HG03280 (cell line): ENCODE data around the gene L3MBTL4.

Experiments used
- ATAC-seq: cut with Tn5 transposase; IDR thresholded peaks from one replicate; pipeline ENCODE4 v1.9.1; 2021; ENCODE audit warnings: mild to moderate bottlenecking, moderate library complexity; ENCODE audit not compliant: unreplicated experiment

L3MBTL4 gene

DNA sequence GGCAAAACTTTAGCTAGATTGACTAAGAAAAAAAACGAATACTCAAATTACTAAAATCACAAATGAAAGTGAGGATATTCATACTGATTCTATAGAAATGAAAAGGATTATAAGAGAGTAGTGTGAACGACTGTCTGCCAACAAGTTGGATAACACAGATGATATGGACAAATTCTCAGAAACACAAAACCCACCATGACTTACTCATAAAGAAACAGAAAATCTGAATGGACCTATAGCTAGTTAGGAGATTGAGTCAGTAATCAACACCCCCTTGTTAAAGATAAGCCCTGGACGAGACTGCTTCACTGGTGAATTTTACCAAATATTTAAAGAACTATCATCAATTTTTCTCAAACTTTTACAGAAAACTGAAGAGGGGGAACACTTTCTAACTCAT is 410.6 kb downstream of the L3MBTL4 start:
- peak; percentile 56 for ATAC-seq

DNA sequence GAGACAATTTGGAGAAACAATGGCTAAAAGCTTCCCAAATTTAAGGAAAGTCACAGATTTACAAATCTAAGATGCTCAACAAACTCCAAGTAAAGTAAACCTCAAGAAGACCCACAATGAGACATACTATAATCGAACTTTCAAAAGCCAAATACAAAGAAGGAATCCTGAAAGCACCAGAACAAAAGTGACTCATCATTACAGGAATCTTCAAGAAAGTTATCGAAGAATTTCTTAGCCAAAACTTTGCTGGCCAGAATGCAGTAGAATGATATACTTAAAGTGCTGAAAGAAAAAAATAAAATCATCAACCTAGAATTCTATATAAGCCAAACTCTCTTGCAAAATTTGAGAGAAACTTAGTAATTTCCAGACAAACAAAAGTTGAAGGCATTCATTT is 412.8 kb downstream of the L3MBTL4 start:
- ATAC-seq, result no peak

DNA sequence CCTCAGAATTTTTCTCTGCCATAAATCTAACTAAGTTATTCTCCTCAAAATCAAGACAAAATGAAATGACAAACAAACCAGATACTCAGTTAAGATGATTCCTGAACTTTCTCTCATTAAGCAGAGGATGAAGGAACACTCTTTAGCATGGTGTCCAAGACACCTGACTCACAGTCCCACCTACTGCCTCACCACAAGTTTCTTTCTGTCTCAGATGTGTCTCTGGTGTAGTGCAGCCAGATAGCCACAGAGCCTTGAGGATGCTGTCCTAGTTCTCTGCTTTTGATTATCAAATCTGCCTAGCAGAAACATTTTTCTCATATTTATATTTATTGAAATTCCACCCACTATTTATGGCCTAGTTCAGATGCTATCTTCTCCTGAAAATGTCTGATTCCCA is 415.8 kb downstream of the L3MBTL4 start:
- no peak for ATAC-seq

DNA sequence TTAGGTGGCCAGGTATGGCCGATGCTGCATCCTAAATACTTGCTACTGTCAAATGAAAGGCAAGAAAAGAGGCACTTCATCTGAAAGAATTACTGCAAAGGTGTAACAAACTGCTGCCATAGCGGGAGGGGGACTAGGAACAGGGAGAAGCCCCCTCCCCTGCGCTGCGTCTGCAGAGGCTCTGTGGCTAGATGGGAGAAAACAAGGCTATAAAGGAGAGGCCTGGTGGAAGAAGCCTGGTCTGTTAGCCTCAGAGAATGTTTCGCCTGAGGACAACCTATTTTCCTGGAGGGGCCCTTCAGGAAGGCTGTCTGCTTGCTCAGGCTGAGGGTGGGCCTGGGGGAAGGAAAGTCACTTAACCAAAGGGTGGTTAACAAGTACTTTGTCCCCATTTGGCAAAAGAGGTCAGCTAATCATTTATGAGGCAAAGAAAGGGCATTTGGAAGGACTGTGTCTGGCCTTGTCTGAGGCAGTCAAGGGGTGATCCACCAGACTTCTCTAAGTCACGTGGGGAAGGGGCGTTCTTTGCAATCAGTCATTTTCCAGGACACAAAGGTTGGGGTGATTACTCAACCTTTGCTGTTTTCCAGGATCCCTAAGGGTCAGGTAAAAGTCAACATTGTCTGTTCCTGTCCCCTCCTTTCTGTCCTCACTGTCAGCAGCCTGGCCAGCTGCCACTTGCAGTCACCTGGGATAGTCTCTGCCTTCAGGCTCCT is 416.4 kb downstream of the L3MBTL4 start:
- ATAC-seq, result no peak

DNA sequence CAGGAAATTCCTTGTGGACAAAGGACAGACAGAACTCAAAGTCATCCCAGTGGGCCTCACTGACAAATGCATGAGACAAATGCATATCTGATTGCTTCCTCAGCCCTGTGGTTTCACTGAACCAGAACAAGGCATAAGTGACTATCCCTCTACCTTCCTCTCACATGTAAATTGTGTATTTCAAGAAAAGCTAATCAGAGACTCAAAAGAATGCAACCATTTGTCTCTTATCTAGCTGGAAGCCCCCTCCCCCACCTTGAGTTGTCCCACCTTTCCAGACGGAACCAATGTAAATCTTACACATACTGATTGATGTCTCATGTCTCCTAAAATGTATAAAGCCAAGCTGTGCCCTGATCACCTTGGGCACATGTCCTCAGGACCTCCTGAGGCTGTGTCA is 417.4 kb downstream of the L3MBTL4 start:
- ATAC-seq, result no peak

DNA sequence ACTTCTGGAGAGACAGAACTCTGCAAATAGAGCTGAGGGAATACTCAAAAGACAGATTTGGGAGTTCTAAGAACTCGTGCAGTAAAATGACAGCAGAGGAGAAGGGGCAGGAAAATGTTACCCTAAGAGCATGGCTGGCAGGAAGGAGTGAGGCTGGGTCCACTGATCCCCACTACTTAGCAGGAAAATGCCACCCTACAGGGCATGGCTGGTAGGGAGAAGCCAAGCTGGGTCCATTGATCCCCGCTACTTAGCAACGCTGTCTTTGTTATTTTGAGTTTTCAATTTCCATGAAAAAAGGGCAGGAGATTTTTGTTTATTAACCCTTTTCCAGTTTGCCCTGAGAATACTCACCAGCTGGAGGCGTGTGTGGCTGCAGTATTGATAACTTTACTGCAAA is 419.1 kb downstream of the L3MBTL4 start:
- no peak for ATAC-seq

DNA sequence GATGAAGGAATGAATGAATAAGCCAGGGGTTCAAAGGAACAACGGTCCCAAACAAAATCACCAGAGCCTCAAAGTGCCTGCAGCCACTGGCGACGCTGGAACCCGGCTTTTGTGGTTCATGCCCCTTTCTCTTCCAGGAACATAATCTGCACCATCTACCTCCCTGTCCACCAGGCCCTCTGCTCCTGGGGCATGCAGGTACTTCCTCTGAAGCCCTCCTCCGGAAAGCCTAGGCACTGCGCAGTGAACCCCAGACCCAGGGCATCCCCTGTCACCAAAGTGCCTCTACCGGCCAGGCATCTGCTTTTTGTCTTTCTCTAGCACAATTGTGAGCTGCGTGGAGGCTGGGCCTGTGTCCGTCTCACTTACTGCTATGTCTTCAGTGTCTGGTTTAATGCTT is 420.8 kb downstream of the L3MBTL4 start:
- ATAC-seq, result no peak

DNA sequence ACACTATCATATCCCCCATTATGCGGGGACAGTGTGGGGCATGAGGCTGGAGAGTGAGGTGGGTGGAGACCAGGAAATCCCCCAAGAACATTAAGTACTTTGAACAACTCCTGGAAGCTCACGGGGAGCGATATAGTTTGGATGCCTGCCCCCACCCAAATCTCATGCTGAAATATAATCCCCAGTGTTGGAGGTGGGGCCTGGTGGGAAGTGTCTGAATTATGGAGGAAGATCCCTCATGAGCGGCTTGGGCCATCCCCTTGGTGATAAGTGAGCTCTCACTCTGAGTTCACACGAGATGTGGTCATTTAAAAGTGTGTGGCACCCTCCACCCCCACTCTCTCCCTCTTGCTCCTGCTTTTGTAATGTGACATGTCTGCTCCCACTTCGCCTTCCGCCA is 422.3 kb downstream of the L3MBTL4 start:
- ATAC-seq, result no peak

DNA sequence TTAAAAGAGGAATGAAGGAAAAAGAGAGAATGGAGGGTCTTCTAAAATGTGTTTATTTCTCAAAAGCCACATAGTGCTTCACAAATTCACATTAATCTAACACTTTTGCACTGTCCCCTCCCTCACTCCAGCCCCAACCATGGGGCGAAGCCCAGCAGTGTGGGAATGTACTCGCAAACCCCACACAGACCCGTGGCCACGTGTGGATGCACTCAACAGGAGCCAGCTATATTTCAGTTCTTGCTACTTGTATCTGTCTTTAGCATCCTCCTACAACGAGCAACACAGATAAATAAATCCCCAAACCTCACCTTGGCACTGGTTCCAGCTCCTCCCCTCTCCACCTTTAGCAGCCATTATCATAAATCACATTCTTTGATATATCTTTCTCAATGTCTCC is 427.5 kb downstream of the L3MBTL4 start:
- ATAC-seq, result no peak

DNA sequence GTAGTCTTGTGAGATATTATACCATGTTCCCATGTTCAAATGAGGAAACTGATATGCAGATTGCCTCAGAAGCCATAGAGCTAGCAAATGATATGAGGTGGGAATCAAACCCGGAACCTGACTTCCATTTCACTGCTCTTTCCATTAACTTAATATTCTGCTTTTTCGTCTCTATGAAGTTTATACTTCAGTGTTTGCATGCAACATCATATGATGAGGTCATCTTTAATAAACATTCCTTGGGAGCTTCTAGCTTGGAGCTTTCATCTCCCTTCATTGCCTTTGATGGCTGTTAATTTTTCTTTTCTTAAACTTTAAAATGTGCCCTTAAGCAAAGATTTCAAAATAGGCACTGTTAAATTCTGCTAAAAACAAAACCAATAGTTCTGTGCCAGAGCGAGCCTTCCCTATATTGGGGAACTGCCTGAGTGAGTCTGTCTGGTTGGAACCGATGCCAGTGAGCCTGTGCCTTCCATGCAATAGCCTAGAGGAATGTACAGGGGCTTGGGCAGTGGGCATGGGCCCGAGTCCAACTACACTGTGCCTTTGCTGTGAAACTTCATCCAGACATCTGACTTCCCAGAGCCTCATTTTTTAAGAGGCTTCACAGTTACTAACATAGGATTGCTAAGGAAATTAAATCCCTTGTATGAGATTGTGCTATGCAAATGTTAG is 428.3 kb downstream of the L3MBTL4 start:
- no peak for ATAC-seq

DNA sequence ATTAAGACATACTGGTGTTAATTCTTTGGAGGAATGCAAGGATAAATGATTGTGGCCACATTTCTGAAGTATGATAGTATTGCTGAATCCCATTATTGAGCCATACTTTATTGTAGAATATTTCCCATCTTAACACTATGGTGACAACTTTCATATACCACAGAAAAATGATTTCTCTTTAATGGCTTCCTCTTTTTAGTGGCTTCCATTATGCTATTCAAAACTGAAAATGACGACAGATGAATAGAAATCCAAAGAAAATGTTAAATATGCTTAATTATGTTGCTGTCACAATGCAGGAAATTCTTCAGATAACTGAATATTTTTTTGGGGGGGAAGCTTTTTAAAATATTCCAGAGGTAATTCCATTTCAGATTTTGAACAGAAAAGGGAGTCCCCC is 430.5 kb downstream of the L3MBTL4 start:
- ATAC-seq, result no peak

DNA sequence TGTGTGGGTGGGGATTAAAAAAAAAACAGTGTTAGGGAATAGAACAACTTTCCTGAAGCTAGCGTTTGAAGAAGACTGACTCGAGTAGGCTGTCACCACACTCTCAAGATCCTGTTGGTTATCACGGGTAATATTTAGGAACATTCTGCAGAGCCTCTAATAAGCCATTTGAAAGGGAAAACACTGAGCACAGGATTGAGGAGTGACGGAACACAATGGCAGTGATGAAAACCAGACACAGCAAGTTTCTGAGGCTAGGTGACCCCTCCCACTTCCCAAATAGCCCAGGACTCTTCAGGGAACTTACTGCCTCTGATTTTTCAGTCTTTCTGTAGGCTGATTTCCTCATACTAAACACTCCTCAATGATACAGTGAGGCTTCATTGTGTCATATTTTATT is 431.2 kb downstream of the L3MBTL4 start:
- no peak for ATAC-seq

DNA sequence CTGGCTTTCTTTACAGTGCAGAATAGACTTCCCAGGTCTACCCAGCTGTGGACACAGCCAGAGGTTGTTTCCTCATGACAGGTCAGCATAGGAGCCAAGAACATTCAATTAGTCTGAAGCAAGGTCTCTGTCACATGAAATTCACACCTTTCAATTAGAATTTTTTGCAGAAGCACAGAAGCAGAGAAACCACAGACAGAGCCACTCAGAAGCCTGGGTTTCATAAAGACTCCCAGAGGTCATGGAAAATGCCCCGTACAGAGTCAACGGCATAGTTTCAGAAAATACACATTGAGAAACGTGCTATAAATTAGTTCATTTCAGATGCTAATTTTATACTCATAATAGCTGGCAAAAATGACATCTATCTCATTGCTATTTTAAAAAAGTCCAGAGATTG is 432.4 kb downstream of the L3MBTL4 start:
- ATAC-seq, result no peak

DNA sequence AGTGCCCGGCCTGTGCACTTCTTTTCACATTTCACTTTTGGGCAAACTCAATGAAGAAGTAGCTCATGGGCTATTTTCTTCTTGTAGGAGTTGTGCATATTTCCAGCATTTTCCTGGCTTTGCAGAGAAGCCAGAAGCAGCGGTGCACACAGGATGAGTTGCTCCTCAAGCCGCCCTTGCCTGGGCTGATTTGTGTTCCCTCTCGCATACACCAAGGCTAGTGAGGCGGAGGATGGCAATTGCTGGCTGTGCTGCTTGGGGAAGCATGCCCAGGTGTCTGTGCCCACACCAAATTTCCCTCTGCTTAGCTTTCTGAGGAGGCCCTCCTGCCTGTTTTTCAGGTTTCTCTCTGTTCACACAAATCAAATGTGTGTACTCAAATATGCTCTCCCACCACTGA is 434.0 kb downstream of the L3MBTL4 start:
- ATAC-seq, result no peak

DNA sequence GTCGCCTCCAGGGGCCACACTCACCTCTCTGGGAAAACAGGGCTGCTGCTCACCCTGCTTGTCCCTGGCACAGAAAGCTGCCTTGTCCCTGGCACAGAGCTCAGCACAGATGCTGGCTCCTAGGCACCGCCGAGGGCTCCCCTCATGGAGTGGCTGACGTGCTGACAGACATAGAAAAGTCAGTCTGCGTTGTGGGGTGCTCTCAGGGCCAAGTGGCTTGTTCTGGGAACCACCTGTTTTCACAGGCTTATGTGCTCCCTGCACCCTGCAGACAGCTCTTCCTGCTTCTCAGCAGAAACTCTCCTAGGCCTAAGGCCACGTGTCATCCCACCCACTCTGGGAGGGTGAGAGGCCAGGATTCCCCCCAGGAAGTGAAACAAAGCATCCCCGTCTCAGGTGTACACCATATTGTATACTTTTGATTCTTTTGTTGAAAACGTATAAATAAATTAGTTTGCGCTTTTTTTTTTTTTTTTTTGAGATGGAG is 434.7 kb downstream of the L3MBTL4 start:
- no peak for ATAC-seq

DNA sequence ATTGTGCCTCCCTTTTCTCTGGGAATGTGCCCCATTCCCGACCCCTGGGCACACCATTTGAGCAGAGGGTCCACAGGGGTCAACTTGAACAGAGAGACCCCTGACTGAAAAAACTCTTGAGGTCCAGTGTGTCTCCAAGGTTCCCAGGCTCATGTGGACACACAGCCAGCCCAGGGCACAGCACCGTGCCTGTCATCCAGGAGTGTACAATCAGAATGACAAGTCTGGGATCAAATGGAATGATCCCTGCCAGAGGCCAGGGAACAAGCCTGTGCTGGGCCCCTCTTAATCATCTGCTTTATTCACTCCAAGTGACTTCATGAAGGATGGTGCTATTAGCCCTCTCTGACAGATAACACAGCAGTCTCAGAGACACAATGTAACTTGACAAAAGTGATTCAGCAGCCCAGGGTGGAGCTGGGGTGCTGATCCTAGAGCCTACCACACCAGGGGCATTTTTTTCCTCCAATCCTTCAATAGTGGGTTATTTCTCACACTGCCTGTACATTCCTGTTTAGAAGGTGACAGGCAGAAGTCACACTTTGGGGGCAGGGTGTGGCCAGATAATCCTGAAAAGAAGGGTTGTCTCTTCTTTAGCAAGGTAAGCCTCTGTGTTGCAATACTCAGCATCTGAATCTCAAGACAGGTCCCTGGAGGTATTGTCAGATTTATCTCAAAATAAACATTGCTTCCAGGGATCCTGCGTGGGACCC is 435.4 kb downstream of the L3MBTL4 start:
- no peak for ATAC-seq

DNA sequence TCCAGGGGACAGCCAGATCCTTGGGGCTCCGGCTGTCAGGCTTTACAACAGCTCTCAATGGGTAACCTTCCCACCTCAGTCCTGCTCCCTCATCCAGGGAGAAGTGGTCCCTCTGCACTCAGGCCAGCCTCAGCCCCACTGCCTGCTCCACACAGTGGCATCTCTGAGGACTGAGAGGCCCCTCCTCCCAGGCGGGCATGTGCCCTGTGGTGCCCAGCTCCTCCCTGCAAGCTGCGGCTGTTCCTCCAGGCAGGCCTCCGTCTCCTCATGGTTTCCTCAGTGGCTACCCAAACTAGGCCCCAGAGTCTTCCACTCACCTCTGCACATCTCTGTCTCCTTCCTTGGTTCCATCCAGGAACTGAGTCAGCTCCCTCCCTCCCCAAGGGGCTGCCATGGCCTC is 437.7 kb downstream of the L3MBTL4 start:
- no peak for ATAC-seq

DNA sequence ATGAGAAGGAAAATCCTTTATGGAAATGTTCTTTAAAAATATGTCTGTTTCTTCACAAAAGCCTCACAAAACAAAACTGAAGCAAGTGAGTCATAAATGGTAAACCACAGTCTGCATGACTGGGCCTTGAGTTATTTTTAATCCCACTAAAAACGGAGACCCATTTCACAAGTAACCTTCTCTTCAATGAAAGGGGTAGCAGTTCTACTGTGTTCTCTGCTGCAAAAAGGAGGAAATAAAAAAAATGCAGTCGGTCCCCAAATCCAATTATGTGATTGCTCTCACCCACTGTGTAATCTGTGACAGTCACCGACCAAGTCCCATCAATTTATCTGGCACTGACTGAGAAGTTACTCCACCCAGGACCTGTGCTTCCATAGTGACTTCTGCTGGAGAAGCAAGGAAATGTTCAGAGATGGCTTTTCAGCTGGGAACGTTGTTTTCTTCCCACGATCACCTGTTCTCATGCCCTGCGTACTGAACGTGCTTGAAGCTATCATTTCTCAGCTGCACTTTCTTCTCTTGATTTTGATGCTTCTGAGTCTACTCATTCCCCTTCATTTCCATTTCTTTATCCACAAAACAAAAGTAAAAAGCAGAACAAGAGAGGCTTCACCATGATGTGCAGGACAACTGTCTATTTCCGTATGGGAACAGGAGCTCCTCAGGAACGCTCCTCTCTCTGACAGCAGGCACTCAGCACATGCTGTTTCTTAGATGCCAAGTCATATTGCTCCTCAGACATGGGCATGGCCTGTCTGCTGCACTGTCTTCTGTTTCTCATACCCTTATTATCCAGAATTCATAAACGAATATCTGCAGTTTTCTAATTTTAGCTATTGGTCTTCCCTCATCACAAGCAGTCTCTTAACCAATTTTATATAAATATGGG is 439.4 kb downstream of the L3MBTL4 start:
- peak; percentile 73 for ATAC-seq

DNA sequence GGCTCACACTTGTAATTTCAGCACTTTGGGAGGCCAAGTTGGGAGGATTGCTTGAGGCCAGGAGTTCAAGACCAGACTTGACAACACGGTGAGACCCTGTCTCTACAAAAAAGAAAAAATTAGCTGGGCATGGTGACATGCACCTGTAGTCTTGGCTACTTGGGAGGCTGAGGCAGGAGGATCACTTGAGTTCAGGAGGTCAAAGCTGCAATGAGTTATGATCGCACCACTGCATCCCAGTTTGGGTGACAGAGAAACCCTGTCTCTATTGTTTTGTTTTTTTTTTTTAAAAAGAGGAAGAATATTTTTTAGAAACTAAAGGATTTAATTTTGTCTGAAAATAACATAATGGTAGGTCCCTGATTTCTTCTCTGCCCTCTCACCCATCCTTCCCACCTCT is 440.0 kb downstream of the L3MBTL4 start:
- no peak for ATAC-seq

DNA sequence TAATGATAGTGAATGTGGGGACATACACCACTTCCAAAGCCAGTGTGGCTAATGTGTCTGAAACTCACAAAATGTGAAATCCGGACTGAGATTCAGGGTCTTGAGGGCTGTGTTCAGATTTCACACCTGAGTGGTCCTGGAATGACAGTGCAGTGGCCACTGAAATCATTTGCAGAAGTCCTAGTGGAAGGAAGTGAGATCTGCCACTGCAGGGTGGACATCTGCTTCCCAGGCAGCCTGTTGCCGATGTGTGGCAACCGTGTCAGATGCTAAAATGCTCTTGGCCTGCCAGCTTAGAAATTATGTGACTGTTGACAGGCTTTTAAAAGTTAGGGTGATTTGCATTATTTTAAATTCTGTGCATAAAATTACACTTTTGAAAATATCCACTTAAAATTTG is 441.6 kb downstream of the L3MBTL4 start:
- no peak for ATAC-seq

DNA sequence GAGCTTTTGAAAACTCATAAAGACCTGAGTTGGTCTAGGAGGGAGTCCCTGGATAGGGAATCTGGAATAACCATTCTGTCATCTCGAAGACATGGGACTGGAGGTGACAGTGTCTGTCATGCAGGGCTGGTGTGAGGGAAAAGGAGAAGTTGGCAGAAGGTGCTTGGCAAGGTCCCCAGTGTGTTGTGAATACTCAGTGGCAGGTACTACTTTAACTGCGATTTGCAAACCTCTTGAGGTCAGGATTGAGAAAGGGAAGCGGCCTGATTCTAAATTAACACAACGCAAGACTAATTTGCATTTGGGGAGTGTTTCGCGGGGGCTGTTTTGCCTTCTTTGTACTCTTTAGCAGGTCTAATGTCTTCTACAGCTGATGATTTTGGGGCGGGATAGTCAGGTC is 442.4 kb downstream of the L3MBTL4 start:
- ATAC-seq, result no peak
